Measurements from ENCODE around the gene TRAF1. TPM values are rescaled to one million over a fixed set of nuclear protein-coding genes. Genes with fewer than 3 reads are reported as not detected.

TRAF1 gene
- total and polyA plus RNA-seq, 10 of the 15 experiments (the other 5 are each of a cell fraction or from before 2014, with no cell fraction given): 13.8 to 163 (median 128) TPM

DNA sequence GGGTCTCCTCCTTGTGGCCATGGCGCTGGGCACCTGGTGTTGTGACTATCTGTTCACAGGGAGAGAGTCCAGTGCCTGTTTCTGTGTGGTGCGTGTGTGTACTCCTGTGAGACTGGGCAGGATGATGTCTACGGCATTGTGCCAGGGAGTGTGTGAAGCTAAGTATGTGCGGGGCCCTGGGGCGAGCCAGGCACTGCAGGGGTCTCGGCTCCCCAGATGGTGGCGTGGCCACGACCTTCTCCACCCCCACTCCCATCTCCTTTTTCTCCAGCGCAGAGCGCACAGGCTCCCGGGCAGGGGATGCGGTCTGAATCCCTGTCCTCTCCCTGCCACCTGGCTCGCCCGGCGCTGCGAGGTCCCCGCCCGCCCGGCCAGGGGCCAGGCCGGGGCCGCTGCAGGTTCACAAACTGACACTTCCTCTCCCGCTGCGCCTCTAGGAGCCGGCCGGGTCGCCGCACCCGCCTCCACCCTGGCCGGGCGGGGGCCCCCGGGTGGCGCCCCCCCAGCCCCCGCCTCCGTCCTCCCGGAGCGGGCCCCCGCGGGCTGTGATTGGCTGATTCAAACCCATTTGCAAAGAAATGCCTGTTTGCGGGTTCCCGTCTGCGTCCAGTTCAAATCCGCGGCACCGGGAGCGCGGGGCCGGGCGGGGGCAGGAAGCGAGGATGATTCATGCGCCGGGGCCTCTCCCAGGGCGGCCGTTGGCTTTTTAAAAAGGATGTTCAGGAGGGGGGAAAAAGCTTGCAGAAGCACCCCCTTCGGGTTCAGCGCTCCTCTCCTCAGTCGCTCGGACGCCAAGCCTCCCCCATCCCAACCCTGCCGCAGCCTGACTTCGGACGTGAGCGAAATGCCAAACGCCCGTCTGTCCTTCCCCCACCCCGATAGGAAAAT is 50.4 kb downstream of the TRAF1 start:
- BruUV-seq (replicated peaks): no TSS peak
- Histone ChIP-seq H3K4me2 (ENCODE audit: control insufficient read depth, insufficient read depth) (peak overlapping the region; percentile 94), H2AFZ (ENCODE audit: control insufficient read depth, low read depth, low read length) (peak overlapping the region; percentile 70), H4K20me1 (ENCODE audit: control insufficient read depth, insufficient read depth) (no peaks in the 10 kb centered on the region), H3K27ac (ENCODE audit: control insufficient read depth, insufficient read depth) (peak overlapping the region; percentile 93), H3K27me3 (replicated peaks in 1 of 2; ENCODE audit: control insufficient read depth in 2 of 2, insufficient read depth in 2 of 2, low read length in 1 of 2) (no peaks in the 10 kb centered on the region), H3K79me2 (ENCODE audit: control insufficient read depth, insufficient read depth, low read length) (peaks cover 39% of the 10 kb centered on the region), H3K9me3 (replicated peaks; ENCODE audit: control insufficient read depth, insufficient read depth, low read length) (no peaks in the 10 kb centered on the region), H3K4me1 (ENCODE audit: control insufficient read depth, insufficient read depth, low read length) (peaks cover 27% of the 10 kb centered on the region), H3K9ac (ENCODE audit: control insufficient read depth, insufficient read depth, low read length) (peak overlapping the region; percentile 92), H3K4me3 (peak overlapping the region; percentile 92), H3K36me3 (ENCODE audit: control insufficient read depth in 2 of 2, insufficient read depth in 2 of 2, low read length in 1 of 2) (peaks cover 16 to 24% of the 10 kb centered on the region in 2 experiments)
- peak; percentile 80 for ATAC-seq
- no peak for DNase-seq (ENCODE audit: low read depth, low spot score)
- CTCF ChIA-PET: interaction anchor here (1.0 to 1.7 kb wide), 3 partner anchors 10 to 184 kb away, joined by 3 to 4 read pairs (median 3); no protein-coding TSS in a partner anchor
- RAD21 ChIA-PET (ENCODE audit: unreplicated experiment): interaction anchor here (1.3 to 2.8 kb wide), 3 partner anchors 16 to 55 kb away, joined by 3 to 7 read pairs (median 4); no protein-coding TSS in a partner anchor
- in situ Hi-C loops (cut with MboI): no loop called here
- SMC1A ChIA-PET (ENCODE audit: uncharacterized antibody, unreplicated experiment): interaction anchor here (0.7 to 2.4 kb wide), 5 partner anchors 10 to 64 kb away, joined by 3 to 5 read pairs (median 3); no protein-coding TSS in a partner anchor
- FAIRE-seq: no peak
- whole genome bisulfite sequencing (ENCODE audit: insufficient coverage, insufficient replicate concordance, low lambda C conversion rate, missing lambda C conversion rate): 2% methylated on average over 60 of the region's 65 CpGs
- POLR2A ChIA-PET: interaction anchor here (1.0 to 8.2 kb wide), 6 partner anchors 15 to 65 kb away, joined by 3 to 75 read pairs (median 4); no protein-coding TSS in a partner anchor
- intact Hi-C loops (cut with micrococcal nuclease; ENCODE audit: unreplicated experiment): loop anchor here (1.0 to 5.0 kb wide), 3 partner anchors 16 to 84 kb away; partner anchors contain the start of gene FBXW2
- TF ChIP-seq, protein P1, sequence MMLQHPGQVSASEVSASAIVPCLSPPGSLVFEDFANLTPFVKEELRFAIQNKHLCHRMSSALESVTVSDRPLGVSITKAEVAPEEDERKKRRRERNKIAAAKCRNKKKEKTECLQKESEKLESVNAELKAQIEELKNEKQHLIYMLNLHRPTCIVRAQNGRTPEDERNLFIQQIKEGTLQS (IDR thresholded peaks at IDR 0.05; ENCODE audit: borderline replicate concordance, extremely low read depth, low read depth, low read length): no peak
- TF ChIP-seq GABPA (IDR thresholded peaks at IDR 0.05; ENCODE audit: low read depth): no peak
- TF ChIP-seq TARDBP (IDR thresholded peaks at IDR 0.05; ENCODE audit: borderline replicate concordance): no peak
- no peak for TF ChIP-seq STAT3 (IDR thresholded peaks at IDR 0.05; ENCODE audit: low read depth, low read length)
- TF ChIP-seq, protein P2, sequence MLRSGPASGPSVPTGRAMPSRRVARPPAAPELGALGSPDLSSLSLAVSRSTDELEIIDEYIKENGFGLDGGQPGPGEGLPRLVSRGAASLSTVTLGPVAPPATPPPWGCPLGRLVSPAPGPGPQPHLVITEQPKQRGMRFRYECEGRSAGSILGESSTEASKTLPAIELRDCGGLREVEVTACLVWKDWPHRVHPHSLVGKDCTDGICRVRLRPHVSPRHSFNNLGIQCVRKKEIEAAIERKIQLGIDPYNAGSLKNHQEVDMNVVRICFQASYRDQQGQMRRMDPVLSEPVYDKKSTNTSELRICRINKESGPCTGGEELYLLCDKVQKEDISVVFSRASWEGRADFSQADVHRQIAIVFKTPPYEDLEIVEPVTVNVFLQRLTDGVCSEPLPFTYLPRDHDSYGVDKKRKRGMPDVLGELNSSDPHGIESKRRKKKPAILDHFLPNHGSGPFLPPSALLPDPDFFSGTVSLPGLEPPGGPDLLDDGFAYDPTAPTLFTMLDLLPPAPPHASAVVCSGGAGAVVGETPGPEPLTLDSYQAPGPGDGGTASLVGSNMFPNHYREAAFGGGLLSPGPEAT (IDR thresholded peaks at IDR 0.05; ENCODE audit: low read depth): 0 out of 2 replicates have a peak, but pooled peaks have one; percentile 14
- TF ChIP-seq, protein P3, sequence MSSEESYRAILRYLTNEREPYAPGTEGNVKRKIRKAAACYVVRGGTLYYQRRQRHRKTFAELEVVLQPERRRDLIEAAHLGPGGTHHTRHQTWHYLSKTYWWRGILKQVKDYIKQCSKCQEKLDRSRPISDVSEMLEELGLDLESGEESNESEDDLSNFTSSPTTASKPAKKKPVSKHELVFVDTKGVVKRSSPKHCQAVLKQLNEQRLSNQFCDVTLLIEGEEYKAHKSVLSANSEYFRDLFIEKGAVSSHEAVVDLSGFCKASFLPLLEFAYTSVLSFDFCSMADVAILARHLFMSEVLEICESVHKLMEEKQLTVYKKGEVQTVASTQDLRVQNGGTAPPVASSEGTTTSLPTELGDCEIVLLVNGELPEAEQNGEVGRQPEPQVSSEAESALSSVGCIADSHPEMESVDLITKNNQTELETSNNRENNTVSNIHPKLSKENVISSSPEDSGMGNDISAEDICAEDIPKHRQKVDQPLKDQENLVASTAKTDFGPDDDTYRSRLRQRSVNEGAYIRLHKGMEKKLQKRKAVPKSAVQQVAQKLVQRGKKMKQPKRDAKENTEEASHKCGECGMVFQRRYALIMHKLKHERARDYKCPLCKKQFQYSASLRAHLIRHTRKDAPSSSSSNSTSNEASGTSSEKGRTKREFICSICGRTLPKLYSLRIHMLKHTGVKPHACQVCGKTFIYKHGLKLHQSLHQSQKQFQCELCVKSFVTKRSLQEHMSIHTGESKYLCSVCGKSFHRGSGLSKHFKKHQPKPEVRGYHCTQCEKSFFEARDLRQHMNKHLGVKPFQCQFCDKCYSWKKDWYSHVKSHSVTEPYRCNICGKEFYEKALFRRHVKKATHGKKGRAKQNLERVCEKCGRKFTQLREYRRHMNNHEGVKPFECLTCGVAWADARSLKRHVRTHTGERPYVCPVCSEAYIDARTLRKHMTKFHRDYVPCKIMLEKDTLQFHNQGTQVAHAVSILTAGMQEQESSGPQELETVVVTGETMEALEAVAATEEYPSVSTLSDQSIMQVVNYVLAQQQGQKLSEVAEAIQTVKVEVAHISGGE (CRISPR knock-in tag; IDR thresholded peaks at IDR 0.05): no peak
- TF ChIP-seq, protein P4, sequence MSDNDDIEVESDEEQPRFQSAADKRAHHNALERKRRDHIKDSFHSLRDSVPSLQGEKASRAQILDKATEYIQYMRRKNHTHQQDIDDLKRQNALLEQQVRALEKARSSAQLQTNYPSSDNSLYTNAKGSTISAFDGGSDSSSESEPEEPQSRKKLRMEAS (IDR thresholded peaks at IDR 0.05; ENCODE audit: low read depth, low read length): peak; percentile 9; the same call in 1 of the 2 replicates
- peak; percentile 88 for TF ChIP-seq GATAD2B (conservative IDR thresholded peaks at IDR 0.05; ENCODE audit: low read depth)
- TF ChIP-seq ATF7 (IDR thresholded peaks at IDR 0.05; ENCODE audit: low read depth): 0 out of 2 replicates have a peak, but pooled peaks have one; percentile 34
- TF ChIP-seq, protein P5, sequence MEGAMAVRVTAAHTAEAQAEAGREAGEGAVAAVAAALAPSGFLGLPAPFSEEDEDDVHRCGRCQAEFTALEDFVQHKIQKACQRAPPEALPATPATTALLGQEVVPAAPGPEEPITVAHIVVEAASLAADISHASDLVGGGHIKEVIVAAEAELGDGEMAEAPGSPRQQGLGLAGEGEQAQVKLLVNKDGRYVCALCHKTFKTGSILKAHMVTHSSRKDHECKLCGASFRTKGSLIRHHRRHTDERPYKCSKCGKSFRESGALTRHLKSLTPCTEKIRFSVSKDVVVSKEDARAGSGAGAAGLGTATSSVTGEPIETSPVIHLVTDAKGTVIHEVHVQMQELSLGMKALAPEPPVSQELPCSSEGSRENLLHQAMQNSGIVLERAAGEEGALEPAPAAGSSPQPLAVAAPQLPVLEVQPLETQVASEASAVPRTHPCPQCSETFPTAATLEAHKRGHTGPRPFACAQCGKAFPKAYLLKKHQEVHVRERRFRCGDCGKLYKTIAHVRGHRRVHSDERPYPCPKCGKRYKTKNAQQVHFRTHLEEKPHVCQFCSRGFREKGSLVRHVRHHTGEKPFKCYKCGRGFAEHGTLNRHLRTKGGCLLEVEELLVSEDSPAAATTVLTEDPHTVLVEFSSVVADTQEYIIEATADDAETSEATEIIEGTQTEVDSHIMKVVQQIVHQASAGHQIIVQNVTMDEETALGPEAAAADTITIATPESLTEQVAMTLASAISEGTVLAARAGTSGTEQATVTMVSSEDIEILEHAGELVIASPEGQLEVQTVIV (IDR thresholded peaks at IDR 0.05; ENCODE audit: borderline replicate concordance, partially characterized antibody): no peak
- no peak for TF ChIP-seq FOXM1 (IDR thresholded peaks at IDR 0.05; ENCODE audit: low read depth, low read length)
- no peak for TF ChIP-seq STAT1 (conservative IDR thresholded peaks at IDR 0.05)
